HG02642 (cell line): ENCODE measurements around the gene ARL13A.
"Not testable (repeated sequence)": the region's sequence is repeated elsewhere in the genome, so short reads cannot be mapped to it uniquely, and the experiment has no call there.

Experiments
- ATAC-seq: cut with Tn5 transposase; IDR thresholded peaks from one replicate; pipeline ENCODE4 v1.9.1; 2021; ENCODE audit warnings: mild to moderate bottlenecking; ENCODE audit not compliant: unreplicated experiment, poor library complexity

The ARL13A gene

GRCh38 chrX:100981498-100981845 is 12.0 kb downstream of the ARL13A start:
- ATAC-seq = not testable (repeated sequence)

GRCh38 chrX:100984818-100985217 is 15.3 kb downstream of the ARL13A start:
- no peak for ATAC-seq

GRCh38 chrX:100990139-100990538 is 20.6 kb downstream of the ARL13A start:
- no peak for ATAC-seq

- peak; percentile 80 for ATAC-seq
These were observed 25.1 kb downstream of the ARL13A start for GRCh38 chrX:100994352-100995281.

GRCh38 chrX:100995469-100995868 is 26.0 kb downstream of the ARL13A start:
- no peak for ATAC-seq

GRCh38 chrX:100999451-100999850 is 29.9 kb downstream of the ARL13A start:
- ATAC-seq = no peak

- ATAC-seq = no peak
These were observed 39.6 kb downstream of the ARL13A start for GRCh38 chrX:101009090-101009489.

- not testable (repeated sequence) for ATAC-seq
These were observed 42.5 kb downstream of the ARL13A start for GRCh38 chrX:101012031-101012430.

- ATAC-seq = no peak
These were observed 52.5 kb downstream of the ARL13A start for GRCh38 chrX:101022020-101022419.

- ATAC-seq = no peak
These were observed 55.6 kb downstream of the ARL13A start for GRCh38 chrX:101025126-101025525.

- no peak for ATAC-seq
These were observed 59.1 kb downstream of the ARL13A start for GRCh38 chrX:101028562-101028961.

- no peak for ATAC-seq
These were observed 60.2 kb downstream of the ARL13A start for GRCh38 chrX:101029665-101030064.

GRCh38 chrX:101037231-101037630 is 67.7 kb downstream of the ARL13A start:
- ATAC-seq = no peak

GRCh38 chrX:101040197-101040596 is 70.7 kb downstream of the ARL13A start:
- ATAC-seq = no peak
